Naive thymus-derived CD8-positive, alpha-beta T cell (primary cell): ENCODE data around the gene FAM3B. TPM values are rescaled to one million over a fixed set of nuclear protein-coding genes. Genes with fewer than 3 reads are reported as not detected.
"Not testable (repeated sequence)": the region's sequence is repeated elsewhere in the genome, so short reads cannot be mapped to it uniquely, and the experiment has no call there.

Source experiments
- ATAC-seq, 2 donors: fragments of 150-1000 bp; cut with Tn5 transposase in 1 of 2; sonication (Bioruptor Pico), chemical (Tn5 transposase) in 1 of 2; 1 replicate in 1 of 2; 2 replicates in 1 of 2; pipeline ENCODE4 v1.10.0; 2021; ENCODE audit warnings: mild to moderate bottlenecking in 2 of 2, moderate library complexity in 2 of 2
- POLR2A ChIA-PET: fragments of 350-600 bp; sonication (Branson Sonifier 250); formaldehyde crosslinking; loops from one replicate; lab custom pipeline; 2021; ENCODE audit warnings: antibody characterized with exemption; lab: Charles Lee
- DNase-seq, 10 donors: peaks; one replicate each; pipeline versions ENCODE4 v3.0.0 to v3.0.0-alpha.2; 2020 to 2022
- H3K27ac Mint-ChIP-seq, 10 donors: one replicate each; pipeline ENCODE4 v1.8.0; 2020 to 2022; ENCODE audit warnings: mild to moderate bottlenecking in 10 of 10, mixed read lengths in 10 of 10, moderate library complexity in 4 of 10, inconsistent platforms in 1 of 10
- H3K27me3 Mint-ChIP-seq, 5 donors: one replicate each; pipeline ENCODE4 v1.8.0; 2021 to 2022; ENCODE audit warnings: mixed read lengths in 5 of 5
- H3K36me3 Mint-ChIP-seq, 3 donors: one replicate each; pipeline ENCODE4 v1.8.0; 2020 to 2022; ENCODE audit warnings: mixed read lengths in 3 of 3, mild to moderate bottlenecking in 2 of 3, inconsistent platforms in 1 of 3
- H3K4me1 Mint-ChIP-seq, 4 donors: one replicate each; pipeline ENCODE4 v1.8.0; 2021 to 2022; ENCODE audit warnings: mixed read lengths in 4 of 4
- H3K4me3 Mint-ChIP-seq, 10 donors: one replicate each; pipeline ENCODE4 v1.8.0; 2020 to 2022; ENCODE audit warnings: mild to moderate bottlenecking in 10 of 10, mixed read lengths in 10 of 10, moderate library complexity in 6 of 10, inconsistent platforms in 1 of 10
- H3K9me3 Mint-ChIP-seq, 9 donors: one replicate each; pipeline ENCODE4 v1.8.0; 2020 to 2022; ENCODE audit warnings: mixed read lengths in 9 of 9, mild to moderate bottlenecking in 3 of 9, inconsistent platforms in 1 of 9, moderate library complexity in 1 of 9
- polyA plus RNA-seq, 3 donors: library from polyadenylated mRNA; unstranded; fragments of 300-500 nt; fragmentation: Illumina TruSeq; gene quantifications; one replicate each; pipeline ENCODE4 v1.2.3, GENCODE V29; 2021
- total RNA-seq, 8 experiments: library from RNA in 2 of 8; stranded (reverse) in 2 of 8; gene quantifications; one replicate each; pipeline ENCODE4 v1.2.3 and lab custom pipeline; 2021 to 2026

Gene FAM3B
- total and polyA plus RNA-seq, 5 experiments from 2014 or later, result not detected

GRCh38 chr21:41345356-41345755 lies 28.8 kb downstream of the FAM3B start:
- Mint-ChIP-seq H3K4me1 (peaks cover 0 to 2% (median 0%) of the 10 kb centered on the region in 4 donors), H3K27me3 (peaks cover 0 to 8% (median 3%) of the 10 kb centered on the region in 5 donors), H3K27ac (peak overlapping the region in 2 of 10 donors; percentile 18 to 37), H3K36me3 (peaks cover 0 to 9% (median 5%) of the 10 kb centered on the region in 3 donors), H3K4me3 (no peak overlapping the region), H3K9me3 (peaks cover 0 to 11% (median 5%) of the 10 kb centered on the region in 9 donors)
- no peak for DNase-seq
- POLR2A ChIA-PET, result interaction anchor here (0.7 kb wide), 1 partner anchor 89 kb away, joined by 3 read pairs; no protein-coding TSS in a partner anchor
- ATAC-seq, result no peak

GRCh38 chr21:41345934-41346685 lies 29.5 kb downstream of the FAM3B start:
- no peak for DNase-seq
- Mint-ChIP-seq H3K27me3 (peaks cover 0 to 12% (median 7%) of the 10 kb centered on the region in 5 donors), H3K4me3 (no peak overlapping the region), H3K9me3 (peaks cover 0 to 11% (median 5%) of the 10 kb centered on the region in 9 donors), H3K36me3 (peaks cover 0 to 9% (median 5%) of the 10 kb centered on the region in 3 donors), H3K27ac (peak overlapping the region in 1 of 10 donors; percentile 27), H3K4me1 (peaks cover 0 to 2% (median 0%) of the 10 kb centered on the region in 4 donors)
- POLR2A ChIA-PET, result interaction anchor here (0.7 kb wide), 1 partner anchor 88 kb away, joined by 3 read pairs; no protein-coding TSS in a partner anchor
- no peak for ATAC-seq

GRCh38 chr21:41346758-41347157 lies 30.2 kb downstream of the FAM3B start:
- H3K4me3 Mint-ChIP-seq, result no peak overlapping the region
- peak overlapping the region in 3 of 10 donors; percentile 11 to 62 (median 27) for H3K27ac Mint-ChIP-seq
- ATAC-seq (no peak), DNase-seq (no peak)
- POLR2A ChIA-PET, result no interaction called here
- peaks cover 0 to 2% (median 0%) of the 10 kb centered on the region in 4 donors for H3K4me1 Mint-ChIP-seq
- H3K36me3 Mint-ChIP-seq, result peaks cover 0 to 9% (median 5%) of the 10 kb centered on the region in 3 donors
- peaks cover 0 to 12% (median 8%) of the 10 kb centered on the region in 5 donors for H3K27me3 Mint-ChIP-seq
- peaks cover 0 to 11% (median 5%) of the 10 kb centered on the region in 9 donors for H3K9me3 Mint-ChIP-seq

GRCh38 chr21:41348434-41348833 lies 31.8 kb downstream of the FAM3B start:
- DNase-seq (no peak), ATAC-seq (no peak)
- POLR2A ChIA-PET, result no interaction called here
- Mint-ChIP-seq H3K27me3 (peaks cover 0 to 11% (median 8%) of the 10 kb centered on the region in 5 donors), H3K27ac (no peak overlapping the region), H3K4me3 (no peak overlapping the region), H3K36me3 (no peaks in the 10 kb centered on the region), H3K4me1 (peaks cover 0 to 2% (median 0%) of the 10 kb centered on the region in 4 donors), H3K9me3 (peaks cover 0 to under 1% (median 0%) of the 10 kb centered on the region in 9 donors)

- no peak for ATAC-seq
- Mint-ChIP-seq H3K4me3 (no peak overlapping the region), H3K27ac (no peak overlapping the region), H3K4me1 (peaks cover 0 to 2% (median 0%) of the 10 kb centered on the region in 4 donors), H3K9me3 (no peaks in the 10 kb centered on the region), H3K27me3 (peaks cover 0 to 10% (median 6%) of the 10 kb centered on the region in 5 donors), H3K36me3 (no peaks in the 10 kb centered on the region)
- POLR2A ChIA-PET, result no interaction called here
- DNase-seq, result no peak
Measured at GRCh38 chr21:41349126-41349525, 32.5 kb downstream of the FAM3B start.

- no peak for ATAC-seq
- no peaks in the 10 kb centered on the region for H3K36me3 Mint-ChIP-seq
- POLR2A ChIA-PET, result no interaction called here
- peaks cover 0 to 8% (median 6%) of the 10 kb centered on the region in 5 donors for H3K27me3 Mint-ChIP-seq
- no peak overlapping the region for H3K4me3 Mint-ChIP-seq
- no peak for DNase-seq
- H3K27ac Mint-ChIP-seq, result no peak overlapping the region
- H3K9me3 Mint-ChIP-seq, result no peaks in the 10 kb centered on the region
- H3K4me1 Mint-ChIP-seq, result peaks cover 0 to 2% (median 0%) of the 10 kb centered on the region in 4 donors
Measured at GRCh38 chr21:41349619-41350390, 33.2 kb downstream of the FAM3B start.

- no peak overlapping the region for H3K4me3 Mint-ChIP-seq
- no peaks in the 10 kb centered on the region for H3K9me3 Mint-ChIP-seq
- H3K27ac Mint-ChIP-seq, result no peak overlapping the region
- H3K4me1 Mint-ChIP-seq, result peaks cover 0 to 2% (median 0%) of the 10 kb centered on the region in 4 donors
- peaks cover 0 to 8% (median 5%) of the 10 kb centered on the region in 5 donors for H3K27me3 Mint-ChIP-seq
- POLR2A ChIA-PET, result no interaction called here
- DNase-seq (no peak), ATAC-seq (no peak)
- no peaks in the 10 kb centered on the region for H3K36me3 Mint-ChIP-seq
Measured at GRCh38 chr21:41350436-41351155, 34.0 kb downstream of the FAM3B start.

- Mint-ChIP-seq H3K27me3 (peaks cover 0 to 2% (median 0%) of the 10 kb centered on the region in 5 donors), H3K36me3 (peaks cover 0 to 2% (median 0%) of the 10 kb centered on the region in 3 donors), H3K9me3 (no peaks in the 10 kb centered on the region), H3K4me3 (no peak overlapping the region), H3K4me1 (peaks cover 8 to 20% (median 19%) of the 10 kb centered on the region in 4 donors), H3K27ac (peak overlapping the region in 3 of 10 donors; percentile 55 to 74 (median 60))
- POLR2A ChIA-PET, result interaction anchor here (1.8 kb wide), 1 partner anchor 13 kb away, joined by 7 read pairs; no protein-coding TSS in a partner anchor
- no peak for ATAC-seq
- no peak for DNase-seq
Measured at GRCh38 chr21:41357546-41357945, 40.9 kb downstream of the FAM3B start.

GRCh38 chr21:41358193-41359166 lies 41.9 kb downstream of the FAM3B start:
- Mint-ChIP-seq H3K9me3 (no peaks in the 10 kb centered on the region), H3K4me1 (peaks cover 13 to 28% (median 27%) of the 10 kb centered on the region in 4 donors), H3K27ac (peak overlapping the region in 9 of 10 donors; percentile 40 to 100 (median 63)), H3K4me3 (no peak overlapping the region), H3K27me3 (peaks cover 0 to 4% (median 0%) of the 10 kb centered on the region in 5 donors), H3K36me3 (peaks cover 0 to 5% (median 0%) of the 10 kb centered on the region in 3 donors)
- ATAC-seq, result no peak
- POLR2A ChIA-PET, result interaction anchor here (0.8 kb wide), 1 partner anchor 68 kb away, joined by 3 read pairs; no protein-coding TSS in a partner anchor
- peak in 1 of 10 donors; percentile 31 for DNase-seq

- DNase-seq (no peak), ATAC-seq (no peak)
- H3K36me3 Mint-ChIP-seq, result peaks cover 0 to 5% (median 0%) of the 10 kb centered on the region in 3 donors
- H3K27ac Mint-ChIP-seq, result peak overlapping the region in 8 of 10 donors; percentile 25 to 100 (median 76)
- no peak overlapping the region for H3K4me3 Mint-ChIP-seq
- H3K4me1 Mint-ChIP-seq, result peaks cover 14 to 36% (median 35%) of the 10 kb centered on the region in 4 donors
- no peaks in the 10 kb centered on the region for H3K9me3 Mint-ChIP-seq
- peaks cover 0 to 4% (median 0%) of the 10 kb centered on the region in 5 donors for H3K27me3 Mint-ChIP-seq
- POLR2A ChIA-PET, result interaction anchor here (0.8 kb wide), 1 partner anchor 67 kb away, joined by 3 read pairs; no protein-coding TSS in a partner anchor
Measured at GRCh38 chr21:41359286-41359685, 42.7 kb downstream of the FAM3B start.

- Mint-ChIP-seq H3K4me1 (peaks cover 14 to 40% (median 37%) of the 10 kb centered on the region in 4 donors), H3K27ac (peak overlapping the region in 9 of 10 donors; percentile 22 to 100 (median 98)), H3K4me3 (peak overlapping the region in 1 of 10 donors; percentile 1)
- not testable (repeated sequence) for DNase-seq, H3K36me3 Mint-ChIP-seq, H3K27me3 Mint-ChIP-seq, H3K9me3 Mint-ChIP-seq, ATAC-seq
- POLR2A ChIA-PET, result interaction anchor here (3.2 kb wide), 1 partner anchor 10 kb away, joined by 26 read pairs; no protein-coding TSS in a partner anchor
Measured at GRCh38 chr21:41359754-41360071, 43.1 kb downstream of the FAM3B start.
